ENCODE data around the gene FOXJ2.

- TF ChIP-seq POLR2A (IDR thresholded peaks at IDR 0.05; ENCODE audit: extremely low read depth, insufficient read length) (no peak), CTCF (IDR thresholded peaks at IDR 0.05; ENCODE audit: low read depth, low read length) (no peak), MAX (IDR thresholded peaks at IDR 0.05; ENCODE audit: low read depth, low read length) (no peak), MYC (IDR thresholded peaks at IDR 0.05; ENCODE audit: low read depth, low read length) (no peak)
Observed at GRCh38 chr12:8014836-8015235, 17.7 kb upstream of the FOXJ2 start.

Measured in NB4 (cell line).